GM19397 (cell line): Measurements from ENCODE around the gene CCND2.
A peak's percentile ranks its signal among the peaks of the same experiment; 100 is the strongest.
"Not testable (repeated sequence)": the region's sequence is repeated elsewhere in the genome, so short reads cannot be mapped to it uniquely, and the experiment has no call there.

Source experiments
- ATAC-seq: cut with Tn5 transposase; IDR thresholded peaks from one replicate; pipeline ENCODE4 v1.9.1; 2021; ENCODE audit warnings: mild to moderate bottlenecking, moderate library complexity; ENCODE audit not compliant: unreplicated experiment

The CCND2 gene

GRCh38 chr12:4273652-4274395 lies at the start of gene CCND2:
Gene CCND2, plus strand, starts transcription at chr12:4273762. Its CDS starts 279 bp downstream, at chr12:4274041.
- peak; percentile 22 for ATAC-seq

GRCh38 chr12:4224206-4224889 lies 49.2 kb upstream of the CCND2 start:
- no peak for ATAC-seq

- no peak for ATAC-seq
Measured at GRCh38 chr12:4225571-4225970, 48.0 kb upstream of the CCND2 start.

GRCh38 chr12:4227046-4227445 lies 46.5 kb upstream of the CCND2 start:
- ATAC-seq = no peak

DNA sequence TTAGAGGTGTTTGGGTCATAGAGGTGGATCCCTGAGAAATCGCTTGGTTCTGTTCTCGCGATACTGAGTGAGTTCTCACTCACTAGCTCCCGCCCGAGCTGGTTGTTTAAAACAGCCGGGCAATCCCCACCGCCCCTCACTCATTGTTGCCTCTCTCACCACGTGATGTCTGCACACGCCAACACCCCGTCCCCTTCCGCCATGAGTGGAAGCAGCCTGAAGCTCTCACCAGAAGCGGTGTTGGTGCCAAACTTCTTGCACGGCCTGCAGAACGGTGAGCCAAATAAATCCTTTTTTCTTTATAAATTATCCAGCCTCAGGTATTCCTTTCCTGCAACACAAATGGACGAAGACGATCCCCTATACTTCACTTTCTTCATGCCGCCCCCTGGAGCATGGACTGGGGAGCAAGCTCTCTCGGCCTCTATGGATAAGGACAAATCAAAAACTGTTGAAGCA lies 45.4 kb upstream of the CCND2 start:
- no peak for ATAC-seq

DNA sequence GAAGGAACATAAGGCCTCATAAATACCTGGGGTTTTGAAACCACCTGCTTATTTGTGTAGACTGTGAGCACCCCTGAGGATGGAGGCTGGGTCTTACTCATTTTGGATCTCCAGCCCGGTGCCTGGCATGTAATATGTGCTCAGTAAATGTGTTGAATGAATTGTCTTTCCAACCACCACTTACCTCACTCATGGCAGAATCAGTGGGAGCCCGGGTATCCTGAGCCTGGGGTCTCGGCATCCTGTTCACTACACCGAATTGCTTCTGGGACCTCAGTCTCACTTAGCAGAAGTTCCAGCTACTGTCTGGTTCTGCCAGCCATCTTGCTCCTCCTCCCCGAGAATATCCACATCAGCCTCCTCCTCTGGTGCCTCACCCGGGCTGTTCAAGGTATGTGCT lies 43.0 kb upstream of the CCND2 start:
- no peak for ATAC-seq

GRCh38 chr12:4238577-4238976 lies 35.0 kb upstream of the CCND2 start:
- ATAC-seq = no peak

- no peak for ATAC-seq
Measured at GRCh38 chr12:4239746-4240145, 33.8 kb upstream of the CCND2 start.

GRCh38 chr12:4240161-4240783 lies 33.3 kb upstream of the CCND2 start:
- ATAC-seq = no peak

DNA sequence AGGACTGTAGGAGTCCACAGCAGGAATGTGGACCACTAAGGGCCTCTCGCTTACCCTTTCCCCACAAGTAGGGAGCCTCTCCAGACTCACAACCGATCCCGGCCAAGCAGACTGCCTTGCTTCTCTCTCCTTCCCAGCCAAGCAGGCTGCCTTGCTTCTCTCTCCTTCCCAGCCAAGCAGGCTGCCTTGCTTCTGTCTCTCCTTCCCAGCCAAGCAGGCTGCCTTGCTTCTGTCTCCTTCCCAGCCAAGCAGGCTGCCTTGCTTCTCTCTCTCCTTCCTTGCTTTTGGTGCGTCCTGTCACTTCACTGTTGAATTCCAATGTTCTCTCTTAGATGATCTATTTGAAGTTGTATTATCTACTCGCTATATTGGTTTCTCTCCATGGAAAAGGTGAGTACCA lies 32.6 kb upstream of the CCND2 start:
- ATAC-seq = no peak

DNA sequence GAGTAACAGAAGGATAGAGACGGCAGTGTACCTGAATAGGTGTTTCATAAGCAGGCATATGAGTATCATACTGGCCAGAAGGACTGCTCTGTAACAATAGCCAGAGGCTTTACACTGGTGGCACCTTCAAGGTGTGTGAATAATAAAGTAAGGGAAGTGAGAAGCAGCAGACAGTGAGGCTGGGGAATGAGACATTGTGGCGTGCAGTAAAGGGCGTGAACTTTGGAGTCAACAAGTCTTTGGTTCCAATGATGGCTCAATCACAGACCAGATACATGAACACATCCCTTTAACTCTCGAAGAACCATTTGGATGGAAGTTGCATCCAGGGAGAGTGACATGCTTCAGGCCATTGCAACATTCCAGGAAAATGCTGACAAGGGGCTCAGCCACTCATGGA lies 32.0 kb upstream of the CCND2 start:
- ATAC-seq = no peak

DNA sequence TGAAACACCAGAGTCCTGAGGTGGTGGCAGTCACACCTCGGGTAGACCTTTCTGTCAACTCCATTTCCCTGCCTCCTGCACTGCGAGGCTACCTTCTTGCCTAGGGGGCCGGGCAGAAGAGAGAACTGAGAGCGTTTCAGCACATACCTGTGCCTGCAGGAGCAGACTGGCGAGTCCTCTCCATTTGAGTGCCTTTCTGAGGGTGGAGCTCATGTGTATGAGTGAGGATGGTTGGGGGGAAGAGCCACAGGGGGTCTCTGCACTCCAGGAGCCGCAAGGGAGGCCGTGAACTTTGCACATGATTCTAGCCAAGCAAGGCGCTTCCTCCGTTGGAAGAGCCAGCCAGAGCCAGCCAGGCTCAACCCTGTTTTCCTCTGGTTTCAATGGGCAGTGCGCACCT lies 31.0 kb upstream of the CCND2 start:
- ATAC-seq = no peak

DNA sequence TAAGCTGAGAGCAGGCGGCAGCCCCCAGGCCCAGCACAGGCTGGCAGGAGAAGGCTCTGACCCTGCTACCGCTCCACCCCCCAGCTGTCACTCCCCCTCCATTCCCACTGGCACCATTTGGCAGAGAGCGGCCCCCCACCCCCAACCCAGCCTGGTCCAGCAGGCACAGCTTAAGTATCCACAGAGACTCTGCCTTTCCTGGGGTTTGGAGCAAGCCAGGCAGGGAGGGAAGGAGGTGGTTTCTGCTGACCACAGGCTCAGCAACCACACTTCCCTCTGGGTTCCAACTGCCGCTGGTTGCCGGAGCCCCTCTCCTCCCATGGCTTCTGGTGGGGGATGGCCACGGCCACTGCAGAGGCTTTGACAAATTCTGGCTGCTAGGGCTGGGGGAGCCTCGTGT lies 30.5 kb upstream of the CCND2 start:
- no peak for ATAC-seq

DNA sequence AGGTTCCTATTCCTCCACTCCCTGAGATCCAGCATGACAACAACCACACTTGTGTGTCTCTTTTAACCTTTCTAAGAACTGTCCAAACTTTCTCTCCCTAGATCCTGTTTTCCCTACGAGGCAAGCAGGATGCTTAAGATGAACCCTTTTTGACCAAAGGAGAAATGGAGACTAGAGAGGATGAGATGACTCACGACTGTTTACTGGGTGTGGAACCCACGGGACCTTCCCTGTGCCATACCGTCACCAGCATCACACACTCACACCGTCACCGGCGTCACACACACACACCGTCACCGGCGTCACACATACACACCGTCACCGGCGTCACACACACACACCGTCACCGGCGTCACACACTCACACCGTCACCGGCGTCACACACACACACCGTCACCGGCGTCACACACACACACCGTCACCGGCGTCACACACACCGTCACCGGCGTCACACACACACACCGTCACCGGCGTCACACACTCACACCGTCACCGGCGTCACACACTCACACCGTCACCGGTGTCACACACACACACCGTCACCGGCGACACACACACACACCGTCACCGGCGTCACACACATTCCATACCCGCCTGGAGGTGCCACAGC lies 30.0 kb upstream of the CCND2 start:
- not testable (repeated sequence) for ATAC-seq

DNA sequence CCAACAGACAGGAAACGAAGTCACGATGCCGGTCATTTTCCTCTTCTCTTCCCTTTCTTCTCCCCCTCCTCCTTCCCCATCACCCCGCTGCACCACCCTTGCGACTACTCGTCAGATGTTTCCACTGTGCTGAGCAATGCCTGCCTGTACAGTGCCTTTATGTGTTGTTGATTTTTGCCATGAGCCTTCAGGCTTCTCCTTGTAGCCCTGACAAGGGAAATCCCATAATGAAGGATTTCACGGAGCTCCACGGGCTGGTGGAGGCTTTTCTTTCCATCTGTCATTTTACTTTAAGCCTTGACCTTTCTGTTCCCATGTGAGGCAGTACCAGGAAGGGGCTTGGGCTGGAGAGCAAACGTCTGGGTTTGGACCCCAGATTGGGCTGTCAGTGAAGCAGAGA lies 28.7 kb upstream of the CCND2 start:
- ATAC-seq = no peak

DNA sequence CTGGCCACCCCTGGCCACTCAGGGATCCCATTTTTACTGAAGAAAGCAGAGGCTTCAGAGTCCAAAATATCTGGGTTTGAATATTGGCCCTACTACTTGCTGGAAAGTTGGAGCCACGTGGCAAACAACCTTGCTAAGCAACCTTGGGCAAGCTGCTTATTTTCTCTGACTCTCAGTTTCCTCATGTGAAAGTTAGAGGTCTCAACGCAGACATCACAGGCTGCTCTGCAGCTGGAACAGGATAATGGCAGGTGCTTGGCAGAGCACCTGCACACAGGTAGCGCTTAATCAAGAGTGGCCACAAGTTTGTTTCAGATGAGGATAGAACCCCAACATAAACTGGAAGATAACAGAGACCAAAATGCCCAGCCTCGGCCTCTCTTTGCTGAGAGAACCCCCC lies 28.1 kb upstream of the CCND2 start:
- no peak for ATAC-seq

GRCh38 chr12:4246116-4246515 lies 27.4 kb upstream of the CCND2 start:
- ATAC-seq = no peak

DNA sequence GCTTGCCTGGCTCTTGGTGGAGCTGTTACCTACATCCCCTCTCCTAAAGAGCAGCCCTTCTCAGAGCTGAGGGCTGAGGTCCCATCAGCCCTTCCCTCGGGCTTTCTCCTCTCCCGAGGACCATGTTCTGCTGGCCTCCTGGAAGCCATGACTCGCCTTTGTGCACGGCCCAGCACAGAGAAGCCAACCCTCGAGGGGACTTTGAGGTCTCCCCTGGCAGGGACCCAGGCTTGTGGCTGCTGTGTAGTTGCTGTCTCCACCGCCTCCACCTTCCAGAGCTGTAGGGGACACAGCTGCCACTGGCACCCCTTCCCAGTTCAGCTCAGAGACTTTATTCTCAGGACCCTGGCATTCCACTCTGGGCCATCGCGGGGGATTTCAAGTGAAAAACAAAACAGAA lies 22.9 kb upstream of the CCND2 start:
- no peak for ATAC-seq

DNA sequence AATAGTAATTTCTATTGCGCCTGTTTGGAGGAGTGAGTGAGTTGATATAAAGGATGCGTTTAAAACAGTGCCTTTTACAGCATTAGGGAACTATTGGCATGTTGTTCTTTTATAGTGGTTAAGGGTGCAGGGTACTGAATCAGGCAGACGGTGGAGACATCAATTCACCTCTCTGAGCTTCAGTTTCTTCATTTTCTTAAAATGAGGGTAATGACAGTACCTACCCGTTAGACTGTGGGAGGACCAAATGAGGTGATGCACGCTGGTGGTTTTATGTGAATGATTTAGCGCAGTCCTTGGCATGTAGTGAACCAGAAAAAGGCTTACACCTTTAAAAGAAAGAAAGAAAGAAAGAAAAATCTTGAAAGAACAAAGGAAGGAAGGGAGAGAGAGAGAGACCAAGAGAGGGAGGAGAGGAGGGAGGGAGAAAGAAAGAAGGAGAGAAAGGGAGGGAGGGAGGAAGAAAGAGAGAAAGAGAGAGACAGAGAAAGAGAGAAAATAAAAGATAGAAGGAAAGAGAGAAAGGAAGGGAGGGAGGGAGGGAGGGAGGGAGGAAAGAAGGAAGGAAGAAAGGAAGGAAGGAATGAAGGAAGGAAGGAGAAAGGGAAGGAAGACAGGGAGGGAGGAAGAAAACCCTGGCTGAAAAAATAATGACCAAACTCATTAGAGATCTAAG lies 22.2 kb upstream of the CCND2 start:
- no peak for ATAC-seq

DNA sequence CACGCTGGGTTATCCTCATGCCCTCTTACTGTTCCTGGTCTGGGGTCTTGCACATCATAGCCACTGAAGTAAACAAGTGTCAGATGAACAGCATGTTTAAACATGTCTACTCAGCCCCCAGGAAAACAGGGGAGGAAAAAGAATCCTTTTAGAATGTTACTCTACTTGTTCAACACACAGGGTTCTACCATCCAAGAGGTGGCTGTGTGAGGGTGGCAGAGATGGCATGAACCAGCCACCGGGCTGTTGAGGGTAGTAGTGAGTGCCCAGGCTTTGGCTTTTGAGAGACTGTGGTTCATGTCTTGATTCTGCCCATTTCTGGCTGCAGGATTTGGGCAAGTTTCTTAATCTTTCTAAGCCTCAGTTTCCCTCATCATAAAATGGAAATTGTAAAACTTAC lies 21.6 kb upstream of the CCND2 start:
- no peak for ATAC-seq

- ATAC-seq = no peak
Measured at GRCh38 chr12:4252601-4253000, 21.0 kb upstream of the CCND2 start.
